Stimulated activated CD8-positive, alpha-beta memory T cell treated with anti-CD3 and anti-CD28 coated beads, Interleukin-15, amount 100 ng/mL, for 1 hour (primary cell): Measurements from ENCODE around the gene SPRR5.

Experiments
- DNase-seq: peaks from one replicate; pipeline ENCODE4 v3.0.0-alpha.2; 2020; ENCODE audit warnings: low read depth

The SPRR5 gene, protein sequence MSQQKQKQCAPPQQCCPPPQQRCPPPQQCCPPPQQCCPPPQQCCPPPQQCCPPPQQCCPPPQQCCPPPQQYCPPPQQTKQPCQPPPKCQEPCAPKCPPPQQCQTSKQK

DNA sequence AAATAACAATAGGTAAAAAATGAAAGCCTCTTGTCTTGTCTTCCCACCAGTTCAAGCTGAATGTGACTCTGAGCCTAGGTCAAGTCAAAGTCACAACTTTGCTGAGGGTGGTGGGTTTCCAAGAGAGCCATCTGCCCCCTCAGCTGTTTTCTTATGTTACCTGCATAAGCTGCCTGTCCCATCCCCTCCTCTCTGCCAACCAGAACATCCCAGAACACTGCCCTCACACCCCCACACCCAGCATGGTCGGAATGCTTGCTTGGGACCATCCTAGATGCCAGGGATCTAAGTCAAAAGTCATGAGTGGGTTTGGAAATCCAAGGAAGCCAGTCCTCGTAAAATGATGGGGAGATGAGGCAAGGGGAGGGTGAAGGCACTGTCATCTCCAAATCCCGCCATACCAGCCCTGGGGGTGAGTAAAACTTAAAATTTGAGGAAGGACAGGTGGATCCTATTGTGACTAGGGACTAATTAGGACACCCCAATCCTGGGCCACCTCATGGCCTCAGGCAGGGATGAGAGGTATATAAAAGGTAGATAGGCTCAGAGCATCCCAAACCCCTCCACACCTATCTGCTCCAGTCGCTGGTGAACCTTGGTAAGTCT is at the start of gene SPRR5:
Gene SPRR5 (plus strand): TSS at position 556 of the 606 bp plus-strand sequence. CDS start 1,349 bp downstream, outside the sequence.
- no peak for DNase-seq

DNA sequence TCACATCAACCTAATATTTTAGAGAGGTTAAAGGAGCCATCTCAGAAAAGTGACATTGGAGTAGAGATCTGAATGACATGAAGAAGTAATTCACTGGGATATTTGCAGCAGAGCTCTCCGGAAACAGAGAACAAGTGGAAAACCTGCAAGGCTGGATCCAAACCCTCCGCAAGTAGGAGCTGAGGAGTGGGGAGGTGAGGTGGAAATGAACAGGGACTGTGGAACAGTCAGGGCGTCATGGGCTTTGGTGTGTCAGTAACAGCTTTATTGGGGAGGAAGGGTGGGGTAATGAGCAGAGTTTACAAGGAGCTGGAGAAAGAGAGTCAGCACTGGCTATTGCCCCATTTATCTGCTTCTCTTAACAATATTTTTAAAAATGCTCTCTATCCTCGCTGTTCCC is 48.0 kb upstream of the SPRR5 start:
- no peak for DNase-seq

DNA sequence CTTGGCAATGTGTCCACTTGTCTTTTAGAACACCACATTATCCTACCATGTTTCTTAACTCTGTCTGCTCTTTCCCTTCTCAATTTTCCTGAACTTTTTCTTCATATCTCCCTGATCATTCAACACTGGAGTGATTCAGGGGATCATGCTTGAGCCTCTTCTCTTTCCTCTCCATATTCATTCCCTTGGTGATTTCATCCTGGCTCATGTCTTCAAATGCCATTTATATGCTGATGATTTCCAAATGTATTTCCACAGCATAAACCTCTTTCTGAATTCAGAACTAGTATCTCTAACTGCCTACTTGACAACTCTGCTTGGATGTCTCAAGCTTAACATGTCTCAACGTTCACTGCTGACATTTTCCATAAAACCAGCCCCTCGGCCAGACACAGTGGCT is 47.1 kb upstream of the SPRR5 start:
- DNase-seq = no peak

DNA sequence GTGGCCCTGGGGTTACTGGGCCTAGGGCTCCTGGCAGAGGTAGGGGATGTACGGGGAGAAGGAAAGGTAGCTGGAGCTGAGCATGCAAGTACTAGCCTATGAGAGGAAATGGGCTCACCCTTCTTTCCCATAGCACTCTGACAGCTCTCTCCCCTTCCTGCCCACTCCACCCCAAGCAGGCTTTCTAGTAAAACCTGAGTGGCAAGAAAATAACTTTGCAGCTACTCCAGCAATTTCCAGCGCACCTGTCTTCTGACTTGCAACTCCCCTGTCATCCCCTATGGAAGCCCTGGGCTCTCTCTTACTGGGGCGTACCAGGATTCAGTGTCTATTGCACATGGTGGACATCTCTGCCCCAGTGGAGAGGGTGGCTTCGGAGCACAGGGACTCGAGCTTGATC is 45.4 kb upstream of the SPRR5 start:
- no peak for DNase-seq

DNA sequence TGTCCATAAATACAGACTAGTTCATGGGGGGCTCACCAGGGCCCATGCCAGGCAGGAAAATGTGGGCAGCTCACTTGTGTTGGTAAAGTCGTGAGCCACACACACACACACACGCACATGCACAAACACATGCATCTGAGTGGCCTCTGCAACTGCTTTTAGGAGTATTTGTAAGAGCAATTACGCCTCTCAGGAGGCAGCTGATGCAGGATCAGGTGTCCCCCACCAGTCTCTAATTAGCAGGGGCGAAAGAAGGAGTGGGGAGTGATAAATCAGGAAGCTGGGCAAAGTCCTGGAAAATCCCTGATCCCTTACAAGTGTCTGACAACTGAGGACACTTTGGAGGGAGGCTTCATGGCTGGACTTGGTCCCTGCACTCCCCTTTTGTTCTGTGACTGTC is 44.4 kb upstream of the SPRR5 start:
- DNase-seq = no peak

DNA sequence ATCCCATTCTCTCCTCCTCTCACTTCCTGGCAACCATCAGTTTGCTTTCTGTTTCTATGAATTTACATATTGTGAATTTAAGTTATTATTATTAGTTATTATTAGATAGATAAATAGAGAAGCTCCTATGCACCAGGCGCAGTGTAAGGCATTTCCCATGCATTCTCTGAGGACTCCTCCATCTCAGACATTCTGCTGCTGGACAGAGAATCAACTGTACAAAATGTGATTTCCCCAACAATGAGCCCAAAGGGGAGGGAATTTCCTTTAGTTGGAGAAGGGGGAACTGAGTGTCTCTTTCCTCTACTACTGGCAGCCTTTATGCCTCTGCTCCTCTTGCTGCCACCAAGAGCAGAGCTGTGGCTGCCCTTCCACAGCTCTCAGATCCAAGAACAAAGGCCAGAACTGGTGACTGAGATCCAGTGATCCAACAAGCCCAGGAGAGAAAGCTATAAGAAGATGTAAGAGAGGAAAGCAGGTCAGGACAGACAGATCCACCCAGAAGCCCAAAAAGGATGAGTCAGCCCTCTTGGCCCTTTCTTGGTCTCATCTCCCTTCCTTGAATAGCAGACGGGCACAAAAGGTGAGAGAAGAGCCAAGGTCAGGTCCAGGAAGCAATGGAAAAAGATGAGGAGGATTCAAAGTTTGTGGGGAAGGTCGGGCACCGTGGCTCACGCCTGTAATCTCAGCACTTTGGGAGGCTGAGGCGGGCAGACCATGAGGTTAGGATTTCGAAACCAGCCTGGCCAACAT is 42.1 kb upstream of the SPRR5 start:
- DNase-seq = no peak

DNA sequence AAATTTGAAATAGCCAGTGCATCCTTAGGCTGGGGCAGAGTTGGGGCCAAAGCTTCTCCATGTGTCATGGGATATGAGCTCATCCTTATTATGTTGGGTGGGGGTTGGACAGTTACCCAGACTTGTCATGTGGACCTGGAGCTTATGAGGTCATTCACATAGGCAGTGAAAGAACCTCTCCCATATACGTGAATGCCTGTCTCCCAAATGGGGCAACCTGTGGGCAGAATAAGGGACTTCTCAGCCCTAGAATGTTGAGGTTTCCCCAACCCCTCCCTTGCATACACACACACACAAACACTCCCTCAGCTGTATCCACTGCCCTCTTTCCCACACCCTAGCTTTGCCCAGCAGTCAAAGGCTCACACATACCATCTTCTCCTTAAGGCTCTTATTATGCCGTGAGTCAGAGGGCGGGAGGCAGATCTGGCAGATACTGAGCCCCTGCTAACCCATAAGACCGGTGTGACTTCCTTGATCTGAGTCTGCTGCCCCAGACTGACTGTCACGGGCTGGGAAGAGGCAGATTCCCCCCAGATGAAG is 40.9 kb upstream of the SPRR5 start:
- DNase-seq = no peak

DNA sequence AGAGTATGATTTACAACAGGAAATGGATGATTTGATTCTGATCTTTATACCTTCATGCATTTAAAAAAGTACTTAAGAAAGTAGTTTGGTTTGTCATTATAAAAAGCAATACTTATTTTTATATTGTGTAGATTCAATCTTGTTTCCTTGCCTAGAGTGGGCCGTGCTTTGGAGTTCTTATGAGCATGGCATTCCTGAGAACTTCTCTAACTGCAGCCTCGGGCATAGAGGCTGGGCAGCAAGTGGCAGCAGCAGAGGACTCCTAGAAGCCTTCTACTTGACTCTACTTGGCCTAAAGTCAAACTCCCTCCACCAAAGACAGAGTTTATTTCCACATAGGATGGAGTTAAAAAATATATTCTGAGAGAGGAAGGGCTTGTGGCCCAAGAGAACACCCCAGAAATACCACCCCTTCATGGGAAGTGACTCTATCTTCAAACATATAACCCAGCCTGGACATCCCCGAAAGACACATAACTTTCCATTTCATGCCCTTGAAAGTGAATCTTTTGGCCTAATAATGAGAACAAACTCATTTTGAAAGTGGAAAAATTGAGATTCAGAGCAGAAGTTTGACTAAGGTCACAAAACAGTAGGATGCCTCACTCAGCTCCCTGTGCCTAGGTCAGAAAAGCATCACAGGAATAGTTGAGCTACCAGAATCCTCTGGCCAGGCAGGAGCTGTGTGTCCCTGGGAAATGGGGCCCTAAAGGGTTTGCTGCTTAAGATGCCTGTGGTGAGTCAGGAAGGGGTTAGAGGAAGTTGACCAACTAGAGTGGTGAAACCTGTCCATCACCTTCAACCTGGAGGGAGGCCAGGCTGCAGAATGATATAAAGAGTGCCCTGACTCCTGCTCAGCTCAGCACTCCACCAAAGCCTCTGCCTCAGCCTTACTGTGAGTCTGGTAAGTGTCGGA is 39.1 kb upstream of the SPRR5 start, which contains the start of gene IVL:
Gene IVL (plus strand): TSS at position 861 of the 916 bp plus-strand sequence. CDS start 1,252 bp downstream, outside the sequence.
- DNase-seq = no peak

DNA sequence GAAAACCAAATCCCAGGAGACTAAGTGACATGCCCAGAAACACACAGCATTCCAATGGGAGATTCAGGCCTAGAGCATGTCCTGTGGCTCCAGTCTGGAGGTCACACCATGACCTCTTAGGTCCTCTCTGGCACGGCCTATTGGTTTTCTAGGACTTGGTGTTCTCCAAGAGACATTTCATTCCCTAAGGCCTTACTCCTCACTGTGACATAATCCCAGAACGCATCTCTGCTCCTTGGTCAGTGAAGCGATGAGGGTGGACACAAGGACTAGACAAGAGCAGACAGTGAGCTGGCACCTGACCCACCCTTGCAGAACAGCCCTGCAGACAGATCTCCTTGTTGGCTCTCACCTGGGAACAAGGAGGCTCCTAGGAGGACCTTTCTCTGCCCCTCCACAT is 37.8 kb upstream of the SPRR5 start:
- DNase-seq = no peak

DNA sequence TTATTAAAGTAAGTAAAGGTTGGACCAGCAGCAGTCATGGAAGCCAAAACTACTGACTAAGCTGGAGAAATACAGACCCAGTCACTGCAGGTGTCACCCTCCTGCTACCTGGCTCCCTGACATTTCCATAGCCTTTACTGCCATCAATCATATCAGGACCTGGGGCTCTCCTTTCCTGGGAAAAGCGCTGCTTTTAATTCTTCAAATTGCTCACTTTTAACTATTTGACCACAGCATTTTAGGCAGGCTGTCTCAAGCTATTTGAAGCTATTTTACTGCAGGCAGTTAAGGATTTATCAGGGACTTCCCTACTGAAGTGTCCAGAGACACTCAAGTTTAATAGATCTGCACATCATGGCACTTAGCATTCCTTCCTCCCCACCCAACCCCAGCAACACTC is 34.5 kb upstream of the SPRR5 start:
- no peak for DNase-seq

DNA sequence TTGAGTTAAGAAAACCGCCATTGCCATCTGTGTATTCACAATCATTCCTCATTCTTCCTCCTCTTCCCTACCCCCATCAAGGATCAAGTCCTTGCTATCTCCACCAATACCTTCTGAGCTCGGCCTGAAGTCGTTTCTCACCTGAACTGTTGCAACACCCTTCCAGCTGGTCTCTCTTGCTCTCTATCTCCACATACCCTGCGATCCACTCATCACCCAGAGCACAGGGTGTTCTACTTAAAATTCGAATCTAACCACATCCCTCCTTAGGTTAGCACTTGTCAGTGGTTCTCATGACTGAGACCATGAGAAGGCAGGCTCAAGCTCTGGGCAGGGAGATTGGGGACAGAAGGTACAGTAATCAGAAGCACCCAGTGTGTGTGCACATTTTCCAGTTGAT is 34.1 kb upstream of the SPRR5 start:
- DNase-seq = no peak

DNA sequence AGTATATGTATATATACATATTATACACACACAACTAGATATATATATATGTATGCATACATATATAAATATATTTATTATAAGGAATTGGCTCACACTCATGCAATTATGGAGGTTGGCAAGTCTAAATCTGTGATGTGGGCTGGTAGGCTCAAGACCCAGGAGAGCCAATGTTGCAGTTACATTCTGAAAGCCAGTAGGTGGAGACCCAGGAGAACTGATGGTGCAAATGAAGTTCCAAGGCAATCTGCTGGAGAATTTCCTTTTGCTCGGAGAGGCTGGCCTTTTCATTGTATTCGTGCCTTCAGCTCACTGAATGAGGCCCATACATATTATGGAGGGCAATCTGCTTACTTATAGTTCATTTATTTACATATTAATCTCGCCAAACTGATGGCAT is 29.2 kb upstream of the SPRR5 start:
- DNase-seq = no peak

DNA sequence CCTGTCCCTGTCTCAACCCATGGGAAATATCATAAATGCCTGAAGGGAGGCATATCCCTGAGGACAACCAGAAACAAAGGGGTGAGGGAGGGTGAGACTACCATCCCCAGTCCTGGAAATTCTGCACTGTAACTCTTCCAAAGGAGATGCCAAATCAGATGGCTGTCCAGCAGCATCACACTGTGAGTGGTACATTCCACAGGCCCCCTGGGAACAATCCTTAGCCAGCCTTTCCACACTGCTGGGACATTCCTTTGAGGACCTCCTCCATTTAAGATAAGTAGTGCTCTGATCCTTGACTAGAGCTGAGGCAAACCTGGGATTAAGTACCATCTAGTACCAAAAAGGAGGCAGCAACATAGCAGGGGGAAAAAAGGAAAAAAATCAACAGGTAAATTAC is 27.9 kb upstream of the SPRR5 start:
- DNase-seq = no peak

DNA sequence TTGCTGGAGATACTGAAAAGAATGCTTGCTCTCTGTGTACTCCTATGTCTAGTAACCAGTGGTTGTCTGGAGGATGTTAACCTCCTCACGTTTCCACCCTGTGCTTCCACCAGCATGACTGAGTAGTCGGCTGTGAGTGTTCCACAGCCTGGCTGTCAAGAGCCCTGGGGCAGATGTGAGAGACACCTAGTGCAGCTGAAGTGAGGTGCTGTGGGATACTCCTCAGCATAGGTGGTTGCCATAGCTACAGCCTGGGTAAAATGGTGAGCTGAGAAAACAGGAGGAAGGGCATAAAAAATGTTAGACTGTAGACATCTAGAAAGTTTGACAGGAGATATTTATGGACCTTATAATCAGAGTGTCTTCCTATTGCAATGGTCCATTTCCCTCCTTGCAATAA is 22.8 kb upstream of the SPRR5 start:
- no peak for DNase-seq

DNA sequence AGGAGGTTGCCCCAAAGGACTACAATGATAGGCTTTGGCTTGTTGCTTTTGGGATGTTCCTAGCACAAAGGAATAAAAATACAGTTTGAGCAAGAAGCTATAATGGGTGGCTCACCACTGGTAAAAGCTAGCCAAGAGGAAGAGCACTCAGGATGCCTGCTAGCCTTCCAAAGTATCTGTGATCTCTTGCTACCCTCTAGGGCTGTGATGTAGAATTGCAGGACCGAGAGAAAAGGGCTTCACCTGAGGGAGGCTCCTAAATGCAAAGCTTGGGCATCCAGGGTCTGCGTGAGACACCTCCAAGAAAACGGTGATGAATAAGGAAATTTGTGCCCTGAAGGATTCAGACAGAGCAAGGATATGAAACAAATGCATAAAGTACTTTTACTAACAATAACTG is 20.9 kb upstream of the SPRR5 start:
- DNase-seq = no peak

DNA sequence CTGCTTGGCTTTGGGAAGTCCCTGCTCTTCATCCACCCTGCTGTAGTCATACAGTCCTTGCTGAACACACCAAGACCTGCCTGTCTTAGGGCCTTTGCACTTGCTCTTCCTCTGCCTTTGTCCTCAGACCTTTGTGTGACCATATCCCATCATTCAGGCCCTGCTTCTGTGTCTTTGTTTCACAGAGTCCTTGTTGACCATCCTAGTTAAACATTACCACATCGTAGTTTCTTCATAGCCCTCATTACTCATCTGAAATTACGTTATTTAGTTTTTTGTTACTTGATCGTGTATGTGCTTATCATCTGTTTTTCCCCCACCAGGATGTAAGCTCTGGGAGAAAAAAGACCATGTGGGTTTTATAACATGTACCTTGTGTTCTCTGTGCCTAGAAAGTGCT is 18.3 kb upstream of the SPRR5 start:
- DNase-seq = no peak

DNA sequence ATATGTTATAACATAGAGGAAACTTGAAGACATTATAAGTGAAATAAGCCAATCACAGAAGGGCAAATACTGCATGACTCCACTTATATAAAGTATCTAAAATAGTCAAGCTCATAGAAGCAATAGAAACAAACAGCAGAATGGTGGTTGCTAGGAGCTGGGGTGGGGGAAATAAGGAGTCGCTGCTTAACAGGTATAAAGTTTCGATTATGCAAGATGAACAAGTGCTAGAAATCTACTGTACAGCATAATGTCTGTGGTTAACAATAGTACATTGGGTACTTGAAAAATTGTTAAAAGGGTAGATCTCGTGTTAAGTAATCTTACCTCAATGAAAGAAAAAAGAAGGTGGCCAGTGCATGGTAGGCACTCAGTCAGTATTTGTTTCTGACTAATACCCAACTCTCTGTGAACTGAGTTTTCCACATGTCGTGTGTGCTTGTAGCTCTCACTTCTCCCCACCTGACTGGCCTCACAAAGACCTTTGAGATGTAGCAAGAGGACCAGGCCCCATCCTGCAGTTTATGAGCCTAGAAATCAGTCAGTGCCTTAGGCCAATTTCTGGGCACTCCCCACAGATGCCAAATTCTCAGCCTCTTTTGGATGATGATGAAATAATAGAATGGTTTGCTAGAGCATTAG is 14.7 kb upstream of the SPRR5 start:
- DNase-seq = no peak

DNA sequence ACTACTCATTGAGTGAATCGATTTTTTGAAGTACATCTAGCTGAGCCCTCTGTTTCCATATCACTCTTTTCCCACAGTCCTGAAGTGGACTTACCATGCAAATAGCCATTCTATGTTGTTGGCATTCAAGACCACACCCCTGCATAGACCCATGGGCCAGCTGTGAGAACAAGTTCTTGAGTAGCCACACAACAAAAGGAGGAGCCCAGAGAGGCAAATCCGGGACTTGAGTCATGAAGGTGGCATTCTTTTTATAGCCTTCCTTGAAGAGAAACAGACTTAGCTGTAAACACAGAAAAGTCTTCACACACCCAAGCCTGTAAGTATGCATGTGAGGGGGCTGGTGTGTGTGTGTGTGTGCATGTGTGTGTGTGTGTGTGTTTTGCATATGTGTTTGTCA is 13.8 kb upstream of the SPRR5 start:
- DNase-seq = no peak

DNA sequence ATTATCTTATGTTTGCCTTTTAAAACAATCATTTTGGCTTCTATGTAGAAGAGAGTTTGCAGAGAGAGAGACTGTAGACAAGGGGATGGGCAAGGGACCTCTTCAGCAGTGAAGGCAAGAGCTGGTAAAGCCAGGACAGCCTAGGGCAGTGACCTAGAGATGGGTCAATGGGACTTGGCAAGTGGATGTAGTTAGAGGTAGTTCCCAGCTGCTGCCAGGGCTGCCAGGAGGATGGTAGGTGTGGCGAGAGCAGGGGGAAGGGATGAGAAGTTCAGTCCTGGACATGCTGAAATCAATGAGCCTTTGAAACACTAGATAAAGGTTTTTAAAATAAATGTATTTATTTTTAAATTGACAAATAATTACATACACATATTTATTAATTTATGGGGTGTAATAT is 6.4 kb upstream of the SPRR5 start:
- no peak for DNase-seq

DNA sequence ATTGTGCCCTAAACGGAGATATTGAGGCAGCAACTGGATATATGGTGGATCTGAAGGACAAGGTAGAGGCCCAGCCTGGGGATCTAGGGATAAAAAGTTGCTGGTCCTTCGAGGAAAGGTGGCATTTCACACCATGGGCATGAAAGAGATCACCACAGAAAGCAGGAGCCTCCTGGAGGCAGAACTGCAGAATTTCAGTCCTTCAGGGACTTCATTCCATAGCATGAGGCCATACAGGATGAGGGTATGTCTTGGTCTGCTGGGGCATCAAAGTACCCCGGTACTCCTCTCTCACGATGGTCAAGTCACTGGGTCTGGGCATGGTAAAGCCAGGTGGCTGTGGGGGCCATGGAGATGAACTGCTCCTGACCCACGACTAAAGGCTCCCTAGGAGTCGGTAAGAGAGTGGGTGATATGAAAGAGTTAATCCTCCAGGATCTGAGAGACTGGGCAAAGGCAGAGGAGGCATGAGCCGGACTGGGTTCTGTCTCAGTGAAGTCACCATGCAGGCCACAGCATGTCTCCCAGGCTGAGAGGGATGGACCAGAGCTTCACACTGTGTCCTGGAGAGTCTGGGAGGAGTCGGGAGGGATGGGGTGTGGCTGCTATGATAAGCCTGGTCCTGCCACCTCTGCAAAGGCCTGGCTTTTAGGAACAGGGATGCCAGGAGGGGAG is 5.8 kb upstream of the SPRR5 start:
- no peak for DNase-seq

DNA sequence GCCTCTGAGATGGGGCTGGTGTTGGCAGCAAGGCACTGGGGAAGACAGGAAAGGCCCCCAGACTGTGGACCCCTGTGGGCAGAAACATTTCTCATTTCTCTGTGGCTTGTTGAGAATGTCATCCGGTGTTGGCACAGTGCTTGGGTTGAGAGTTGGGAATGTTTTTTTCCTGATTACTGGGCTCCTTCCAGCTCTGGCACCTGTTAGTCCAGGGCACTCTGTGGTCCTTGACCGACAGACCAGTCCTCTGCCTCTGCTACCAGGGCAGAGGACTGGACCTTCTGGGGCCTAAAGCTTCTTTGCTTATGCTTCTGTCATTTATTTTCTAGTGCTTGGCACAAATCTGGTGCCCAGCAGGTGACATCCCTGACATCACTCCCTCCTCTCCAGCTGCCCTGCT is 4.8 kb upstream of the SPRR5 start:
- DNase-seq = no peak
